ENCODE data around the gene GRB10.

Gene GRB10

GRCh38 chr7:50771120-50772002 lies 11.3 kb downstream of the GRB10 start:
- Histone ChIP-seq H3K4me2 (no peak overlapping the region), H3K9ac (no peak overlapping the region), H3K4me3 (IDR thresholded peaks at IDR 0.05; ENCODE audit: insufficient read depth, low read depth, low read length) (no peak overlapping the region), H3K79me2 (ENCODE audit: insufficient read depth, low read depth) (no peaks in the 10 kb centered on the region; the same call in 1 of the 2 replicates), H3K4me1 (ENCODE audit: low read depth, poor library complexity, severe bottlenecking) (no peaks in the 10 kb centered on the region), H4K20me1 (ENCODE audit: insufficient read depth) (no peaks in the 10 kb centered on the region), H3K36me3 (ENCODE audit: insufficient read depth) (no peaks in the 10 kb centered on the region), H3K27me3 (ENCODE audit: insufficient read depth, low read depth) (no peaks in the 10 kb centered on the region), H2AFZ (ENCODE audit: low read depth) (no peak overlapping the region), H3K27ac (no peak overlapping the region)
- no peak for TF ChIP-seq CTCF (conservative IDR thresholded peaks at IDR 0.05; ENCODE audit: low read depth, low read length)

- Histone ChIP-seq H3K79me2 (ENCODE audit: insufficient read depth, low read depth) (peaks cover 6% of the 10 kb centered on the region; the same call in 1 of the 2 replicates), H4K20me1 (ENCODE audit: insufficient read depth) (no peaks in the 10 kb centered on the region), H3K36me3 (ENCODE audit: insufficient read depth) (no peaks in the 10 kb centered on the region)
Measured at GRCh38 chr7:50768485-50769474, 13.9 kb downstream of the GRB10 start.

GRCh38 chr7:50766849-50767207 lies 15.9 kb downstream of the GRB10 start:
- H3K36me3 ChIP-seq (ENCODE audit: insufficient read depth): no peaks in the 10 kb centered on the region
- H3K4me1 ChIP-seq (ENCODE audit: low read depth, poor library complexity, severe bottlenecking): no peaks in the 10 kb centered on the region
- no peak overlapping the region for H3K4me3 ChIP-seq (IDR thresholded peaks at IDR 0.05; ENCODE audit: insufficient read depth, low read depth, low read length)
- no peak overlapping the region for H2AFZ ChIP-seq (ENCODE audit: low read depth)
- H3K9ac ChIP-seq: no peak overlapping the region
- no peaks in the 10 kb centered on the region for H3K27me3 ChIP-seq (ENCODE audit: insufficient read depth, low read depth)
- peaks cover 6% of the 10 kb centered on the region; the same call in 1 of the 2 replicates for H3K79me2 ChIP-seq (ENCODE audit: insufficient read depth, low read depth)
- H4K20me1 ChIP-seq (ENCODE audit: insufficient read depth): no peaks in the 10 kb centered on the region
- H3K27ac ChIP-seq: no peak overlapping the region
- no peak for TF ChIP-seq CTCF (conservative IDR thresholded peaks at IDR 0.05; ENCODE audit: low read depth, low read length)
- H3K4me2 ChIP-seq: no peak overlapping the region

More at GRCh38 chr7:50768485-50769474, 13.9 kb downstream of the GRB10 start:
- Histone ChIP-seq H3K4me3 (IDR thresholded peaks at IDR 0.05; ENCODE audit: insufficient read depth, low read depth, low read length) (no peak overlapping the region), H3K4me1 (ENCODE audit: low read depth, poor library complexity, severe bottlenecking) (no peaks in the 10 kb centered on the region), H3K4me2 (no peak overlapping the region), H2AFZ (ENCODE audit: low read depth) (no peak overlapping the region), H3K27ac (no peak overlapping the region), H3K27me3 (ENCODE audit: insufficient read depth, low read depth) (no peaks in the 10 kb centered on the region), H3K9ac (no peak overlapping the region)
- no peak for TF ChIP-seq CTCF (conservative IDR thresholded peaks at IDR 0.05; ENCODE audit: low read depth, low read length)

GRCh38 chr7:50766106-50766848 lies 16.4 kb downstream of the GRB10 start:
- Histone ChIP-seq H2AFZ (ENCODE audit: low read depth) (no peak overlapping the region), H3K79me2 (ENCODE audit: insufficient read depth, low read depth) (peaks cover 6% of the 10 kb centered on the region; the same call in 1 of the 2 replicates), H3K27me3 (ENCODE audit: insufficient read depth, low read depth) (no peaks in the 10 kb centered on the region), H3K4me1 (ENCODE audit: low read depth, poor library complexity, severe bottlenecking) (no peaks in the 10 kb centered on the region), H3K36me3 (ENCODE audit: insufficient read depth) (no peaks in the 10 kb centered on the region), H3K27ac (no peak overlapping the region), H4K20me1 (ENCODE audit: insufficient read depth) (no peaks in the 10 kb centered on the region), H3K4me2 (no peak overlapping the region), H3K4me3 (IDR thresholded peaks at IDR 0.05; ENCODE audit: insufficient read depth, low read depth, low read length) (no peak overlapping the region), H3K9ac (no peak overlapping the region)
- TF ChIP-seq CTCF (conservative IDR thresholded peaks at IDR 0.05; ENCODE audit: low read depth, low read length): no peak
